ENCODE measurements around the gene CCDC137. TPM values are rescaled to one million over a fixed set of nuclear protein-coding genes. Genes with fewer than 3 reads are reported as not detected.

The CCDC137 gene
- total RNA-seq, 1 donor from 2014 or later: 25.6 TPM

DNA sequence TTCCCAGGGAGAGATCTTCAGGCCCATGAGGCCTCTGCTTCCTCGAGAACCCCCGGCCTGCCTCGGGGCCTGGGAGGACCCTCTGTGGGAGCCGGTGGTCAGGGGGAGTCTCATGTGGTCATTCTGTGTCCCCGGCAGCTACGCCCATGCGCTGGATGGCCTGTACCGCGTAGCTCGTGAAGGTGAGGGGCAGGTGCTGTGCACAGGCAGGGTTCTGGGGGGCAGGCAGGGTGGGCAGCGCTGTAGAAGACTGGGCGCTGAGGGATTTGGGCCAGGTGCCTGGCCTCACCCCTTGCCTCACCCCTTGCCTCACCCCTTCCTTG is 50.1 kb downstream of the CCDC137 start:
- TF ChIP-seq, protein P1, sequence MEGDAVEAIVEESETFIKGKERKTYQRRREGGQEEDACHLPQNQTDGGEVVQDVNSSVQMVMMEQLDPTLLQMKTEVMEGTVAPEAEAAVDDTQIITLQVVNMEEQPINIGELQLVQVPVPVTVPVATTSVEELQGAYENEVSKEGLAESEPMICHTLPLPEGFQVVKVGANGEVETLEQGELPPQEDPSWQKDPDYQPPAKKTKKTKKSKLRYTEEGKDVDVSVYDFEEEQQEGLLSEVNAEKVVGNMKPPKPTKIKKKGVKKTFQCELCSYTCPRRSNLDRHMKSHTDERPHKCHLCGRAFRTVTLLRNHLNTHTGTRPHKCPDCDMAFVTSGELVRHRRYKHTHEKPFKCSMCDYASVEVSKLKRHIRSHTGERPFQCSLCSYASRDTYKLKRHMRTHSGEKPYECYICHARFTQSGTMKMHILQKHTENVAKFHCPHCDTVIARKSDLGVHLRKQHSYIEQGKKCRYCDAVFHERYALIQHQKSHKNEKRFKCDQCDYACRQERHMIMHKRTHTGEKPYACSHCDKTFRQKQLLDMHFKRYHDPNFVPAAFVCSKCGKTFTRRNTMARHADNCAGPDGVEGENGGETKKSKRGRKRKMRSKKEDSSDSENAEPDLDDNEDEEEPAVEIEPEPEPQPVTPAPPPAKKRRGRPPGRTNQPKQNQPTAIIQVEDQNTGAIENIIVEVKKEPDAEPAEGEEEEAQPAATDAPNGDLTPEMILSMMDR (IDR thresholded peaks at IDR 0.05; ENCODE audit: insufficient read depth, low read length, poor library complexity, severe bottlenecking): no peak
- no peak for DNase-seq (ENCODE audit: low read depth)
- peaks cover 1% of the 10 kb centered on the region for H3K36me3 ChIP-seq (ENCODE audit: control insufficient read depth, insufficient read depth, low read length)
- H3K27me3 ChIP-seq (ENCODE audit: control insufficient read depth, insufficient read depth, low read length): no peaks in the 10 kb centered on the region
- H3K4me3 ChIP-seq (ENCODE audit: low read depth, low read length): no peak overlapping the region

DNA sequence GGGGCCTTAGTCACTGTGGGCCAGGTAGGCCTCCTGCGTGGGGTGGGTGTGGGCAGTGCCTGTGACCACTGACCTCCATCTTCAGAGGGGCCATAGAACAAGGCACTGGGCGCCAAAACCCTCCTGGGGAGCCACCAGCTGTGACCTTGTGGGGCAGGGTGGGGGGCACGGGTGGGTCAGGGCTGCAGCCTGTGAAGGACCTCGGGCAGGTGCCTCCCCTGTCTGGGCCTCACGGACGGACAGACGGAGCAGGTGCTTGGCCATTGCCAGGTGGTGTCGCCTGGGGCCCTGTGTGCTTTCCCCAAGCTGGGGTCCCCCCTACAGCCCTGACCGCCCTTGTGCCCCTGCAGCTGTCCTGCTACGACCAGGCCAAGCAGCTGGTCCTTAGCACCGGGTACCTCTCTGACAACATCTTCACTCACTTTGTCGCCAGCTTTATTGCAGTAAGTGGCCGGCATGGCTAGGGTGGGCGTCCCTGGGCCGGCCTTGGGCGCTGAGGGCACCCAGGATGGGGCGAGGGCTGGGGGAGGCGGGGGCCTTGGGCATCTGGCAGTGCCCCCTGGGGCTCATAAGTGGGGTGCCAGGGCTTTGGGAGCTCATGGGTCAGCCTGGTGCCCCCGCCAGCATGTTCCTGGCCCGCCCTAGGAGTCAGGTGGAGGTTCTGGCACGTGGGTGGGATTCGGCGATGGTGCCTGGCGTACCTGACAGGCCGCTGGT is 50.7 kb downstream of the CCDC137 start:
- TF ChIP-seq, protein P1 (IDR thresholded peaks at IDR 0.05; ENCODE audit: insufficient read depth, low read length, poor library complexity, severe bottlenecking): no peak
- Histone ChIP-seq H3K4me3 (ENCODE audit: low read depth, low read length) (no peak overlapping the region), H3K36me3 (ENCODE audit: control insufficient read depth, insufficient read depth, low read length) (peaks cover 1% of the 10 kb centered on the region), H3K27me3 (ENCODE audit: control insufficient read depth, insufficient read depth, low read length) (no peaks in the 10 kb centered on the region)
- no peak for DNase-seq (ENCODE audit: low read depth)

DNA sequence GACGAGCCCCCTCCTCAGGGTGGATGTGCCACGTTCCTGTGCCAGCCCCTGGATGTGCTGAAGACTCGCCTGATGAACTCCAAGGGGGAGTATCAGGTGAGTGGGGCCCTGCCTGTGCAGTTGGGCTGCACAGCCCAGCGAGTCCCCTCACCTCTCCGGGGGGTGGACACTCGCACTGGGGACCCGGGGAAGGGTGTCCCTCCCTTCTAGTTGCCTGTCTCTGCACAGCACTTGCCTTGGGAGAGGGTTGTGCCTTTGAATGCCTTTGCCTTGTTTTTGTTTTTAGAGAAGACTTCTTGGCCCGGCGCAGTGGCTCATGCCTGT is 51.2 kb downstream of the CCDC137 start:
- peaks cover 1% of the 10 kb centered on the region for H3K36me3 ChIP-seq (ENCODE audit: control insufficient read depth, insufficient read depth, low read length)
- DNase-seq (ENCODE audit: low read depth): no peak
- H3K4me3 ChIP-seq (ENCODE audit: low read depth, low read length): no peak overlapping the region
- H3K27me3 ChIP-seq (ENCODE audit: control insufficient read depth, insufficient read depth, low read length): no peaks in the 10 kb centered on the region
- TF ChIP-seq, protein P1 (IDR thresholded peaks at IDR 0.05; ENCODE audit: insufficient read depth, low read length, poor library complexity, severe bottlenecking): no peak

GRCh38 chr17:81719410-81720266 is 53.1 kb downstream of the CCDC137 start:
- Histone ChIP-seq H3K4me3 (ENCODE audit: low read depth, low read length) (no peak overlapping the region), H3K36me3 (ENCODE audit: control insufficient read depth, insufficient read depth, low read length) (peaks cover 1% of the 10 kb centered on the region), H3K27me3 (ENCODE audit: control insufficient read depth, insufficient read depth, low read length) (no peaks in the 10 kb centered on the region)
- DNase-seq (ENCODE audit: low read depth): no peak
- TF ChIP-seq, protein P1 (IDR thresholded peaks at IDR 0.05; ENCODE audit: insufficient read depth, low read length, poor library complexity, severe bottlenecking): no peak

DNA sequence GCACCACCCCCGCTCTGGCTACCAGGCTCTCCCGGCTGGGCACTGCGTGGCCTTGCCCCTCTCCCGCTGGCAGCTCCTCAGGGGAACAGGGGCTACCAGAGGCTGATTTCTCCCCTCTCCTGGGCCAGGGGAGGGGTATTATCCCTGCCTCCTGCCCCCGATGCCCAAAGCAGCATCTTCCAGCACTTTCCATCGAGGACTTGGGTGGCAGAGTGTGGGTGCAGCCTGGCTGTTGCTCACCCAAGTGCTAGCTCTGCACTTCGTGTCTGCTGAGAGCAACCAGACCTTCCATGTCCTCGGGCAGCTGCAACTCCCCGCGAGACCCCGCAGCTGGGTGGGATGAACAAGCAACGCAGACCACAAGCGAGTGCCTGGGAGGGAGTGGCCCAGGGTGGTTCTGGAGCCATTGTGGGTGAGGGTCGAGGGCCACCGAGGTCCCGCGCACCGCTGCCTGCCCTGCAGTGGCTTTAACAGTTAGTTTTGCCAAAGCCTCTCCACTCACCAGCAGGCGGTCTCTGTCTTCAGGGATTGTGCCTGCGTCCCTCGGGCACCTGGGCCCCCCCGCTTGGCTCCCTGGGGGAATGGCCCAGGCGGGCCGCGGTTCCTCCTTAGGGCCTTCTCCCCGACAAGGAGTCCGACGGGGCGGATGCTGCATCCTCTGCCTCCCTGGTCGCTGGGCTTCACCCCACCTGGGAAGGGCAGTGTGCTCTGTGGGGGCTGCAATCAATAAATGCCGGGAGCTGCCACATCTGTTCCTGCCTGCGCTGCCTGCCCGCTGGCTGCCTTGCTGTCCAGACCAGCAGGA is 53.9 kb downstream of the CCDC137 start:
- Histone ChIP-seq H3K27me3 (ENCODE audit: control insufficient read depth, insufficient read depth, low read length) (no peaks in the 10 kb centered on the region), H3K36me3 (ENCODE audit: control insufficient read depth, insufficient read depth, low read length) (peaks cover 1% of the 10 kb centered on the region), H3K4me3 (ENCODE audit: low read depth, low read length) (no peak overlapping the region)
- TF ChIP-seq, protein P1 (IDR thresholded peaks at IDR 0.05; ENCODE audit: insufficient read depth, low read length, poor library complexity, severe bottlenecking): no peak
- no peak for DNase-seq (ENCODE audit: low read depth)

All from kidney epithelial cell (primary cell).